Keratinocyte (primary cell): ENCODE data around the gene SH3PXD2A. TPM values are rescaled to one million over a fixed set of nuclear protein-coding genes. Genes with fewer than 3 reads are reported as not detected.

Source experiments
- DNase-seq: peaks from one replicate; pipeline ENCODE4 v3.0.0-alpha.2; 2011; ENCODE audit warnings: low read depth, missing footprints, low spot score
- FAIRE-seq: peaks from 2 replicates; lab custom pipeline; 2011; peaks lifted over from hg19 to GRCh38; lab: Jason Lieb, UNC
- H2AFZ ChIP-seq: 2 replicates; pipeline ENCODE4 v1.6.0; 2012; ENCODE audit warnings: low read length, control low read depth, inconsistent platforms; ENCODE audit not compliant: control insufficient read depth
- H3K27ac ChIP-seq: 2 replicates; pipeline ENCODE4 v1.5.1; 2011; ENCODE audit warnings: low read length; ENCODE audit not compliant: control insufficient read depth, insufficient read depth
- H3K27me3 ChIP-seq: 3 replicates; pipeline ENCODE4 v1.6.0; 2011; ENCODE audit warnings: low read length; ENCODE audit not compliant: control insufficient read depth, insufficient read depth; ENCODE audit errors: extremely low read depth
- H3K36me3 ChIP-seq, 2 experiments: 2 replicates in 1 of 2; 3 replicates in 1 of 2; pipeline ENCODE4 v1.5.1; 2011; ENCODE audit warnings: low read length in 2 of 2, mild to moderate bottlenecking in 1 of 2; ENCODE audit not compliant: control insufficient read depth in 2 of 2, insufficient read depth in 2 of 2; ENCODE audit errors: extremely low read depth in 1 of 2
- H3K4me1 ChIP-seq: 3 replicates; pipeline ENCODE4 v1.5.1; 2011; ENCODE audit warnings: low read length; ENCODE audit not compliant: control insufficient read depth, insufficient read depth; ENCODE audit errors: extremely low read depth
- H3K4me2 ChIP-seq: 3 replicates; pipeline ENCODE4 v1.6.0; 2011; ENCODE audit warnings: low read depth, low read length; ENCODE audit not compliant: control insufficient read depth, insufficient read depth; ENCODE audit errors: extremely low read depth
- H3K4me3 ChIP-seq, 3 experiments: fragments of 200-600 bp in 1 of 3; sonication (generic) in 1 of 3; 2 replicates in 2 of 3; 3 replicates in 1 of 3; pipeline ENCODE4 v1.5.1; 2011 to 2016; ENCODE audit warnings: low read length in 3 of 3, mild to moderate bottlenecking in 3 of 3, control low read depth in 2 of 3, inconsistent platforms in 1 of 3, low read depth in 1 of 3, mixed read lengths in 1 of 3, mixed run types in 1 of 3, moderate library complexity in 1 of 3; ENCODE audit not compliant: control insufficient read depth in 2 of 3, insufficient read depth in 2 of 3; ENCODE audit errors: extremely low read depth in 1 of 3
- H3K79me2 ChIP-seq: 2 replicates; pipeline ENCODE4 v1.6.0; 2012; ENCODE audit warnings: low read length; ENCODE audit not compliant: control insufficient read depth, insufficient read depth
- H3K9ac ChIP-seq: 3 replicates; pipeline ENCODE4 v1.6.0; 2011; ENCODE audit warnings: low read length; ENCODE audit not compliant: control insufficient read depth, insufficient read depth; ENCODE audit errors: extremely low read depth
- H3K9me1 ChIP-seq: 3 replicates; pipeline ENCODE4 v1.6.0; 2011; ENCODE audit warnings: low read length; ENCODE audit not compliant: control insufficient read depth, insufficient read depth; ENCODE audit errors: extremely low read depth
- H3K9me3 ChIP-seq: 2 replicates; pipeline ENCODE4 v1.5.1; 2012; ENCODE audit warnings: low read depth, low read length; ENCODE audit not compliant: control insufficient read depth
- H4K20me1 ChIP-seq: 3 replicates; pipeline ENCODE4 v1.6.0; 2011; ENCODE audit warnings: low read length; ENCODE audit not compliant: control insufficient read depth, insufficient read depth; ENCODE audit errors: extremely low read depth
- CTCF ChIP-seq, 3 experiments: IDR thresholded peaks in 1 of 3; conservative IDR thresholded peaks in 1 of 3; optimal IDR thresholded peaks in 1 of 3; 2 replicates in 2 of 3; 3 replicates in 1 of 3; pipeline versions ENCODE3 to v1.5.1; 2011; ENCODE audit warnings: low read length in 3 of 3, mild to moderate bottlenecking in 3 of 3, moderate library complexity in 2 of 3, control low read depth in 1 of 3, inconsistent platforms in 1 of 3; ENCODE audit not compliant: insufficient read depth in 2 of 3; ENCODE audit errors: extremely low read depth in 1 of 3
- EZH2 ChIP-seq: IDR thresholded peaks from one replicate; pipeline ENCODE4 v1.6.1; 2012; ENCODE audit warnings: inconsistent platforms, mild to moderate bottlenecking, low read length, moderate library complexity
- dilution Hi-C: fragments of 300-500 bp; cut with MboI; formaldehyde crosslinking; loops from one replicate; pipeline ENCODE4 v1.7.0; 2020; ENCODE audit warnings: low sequenced_read_pairs; ENCODE audit not compliant: extremely low pct_ligation_motif_present
- polyA plus RNA-seq, 5 experiments: library from polyadenylated mRNA; depleted of rRNA in 3 of 5; stranded (reverse) in 3 of 5; stranded (forward) in 1 of 5; unstranded in 1 of 5; fragments of >200 nt; gene quantifications; 1 replicate in 1 of 5; 2 replicates in 3 of 5; 3 replicates in 1 of 5; pipeline versions ENCODE4 v1.2.1 to v1.2.3, GENCODE V29; 2011 to 2012; ENCODE audit warnings: missing spikeins in 2 of 5, low read depth in 1 of 5, low replicate concordance in 1 of 5

SH3PXD2A gene
- polyA plus RNA-seq, 1 donor (not counting 4 experiments of a cell fraction or from before 2014, with no cell fraction given) = 33.9 TPM

- DNase-seq = peak; percentile 99
- H2AFZ ChIP-seq = no peak overlapping the region
- no peaks in the 10 kb centered on the region for H3K9me3 ChIP-seq
- H3K36me3 ChIP-seq = no peaks in the 10 kb centered on the region
- peak overlapping the region in 2 of 3 experiments; percentile 39 to 62 for H3K4me3 ChIP-seq
- H3K27ac ChIP-seq = peak overlapping the region; percentile 100
- H3K4me1 ChIP-seq = peaks cover 58% of the 10 kb centered on the region
- dilution Hi-C loops = no loop called here
- H3K9me1 ChIP-seq = no peaks in the 10 kb centered on the region
- H4K20me1 ChIP-seq = no peaks in the 10 kb centered on the region
- H3K27me3 ChIP-seq = no peaks in the 10 kb centered on the region
- peak overlapping the region; percentile 97 for H3K9ac ChIP-seq
- TF ChIP-seq EZH2 = no peak
- TF ChIP-seq CTCF (optimal IDR thresholded peaks at IDR 0.05 in 1 of 3, IDR thresholded peaks at IDR 0.05 in 1 of 3, conservative IDR thresholded peaks at IDR 0.05 in 1 of 3; ENCODE audit: extremely low read depth in 1 of 3, insufficient read depth in 2 of 3, low read length in 3 of 3) = no peak
- no peaks in the 10 kb centered on the region for H3K79me2 ChIP-seq
- peak overlapping the region; percentile 96 for H3K4me2 ChIP-seq
- peak; percentile 100 for FAIRE-seq
Measured at GRCh38 chr10:103872137-103872931, 17.0 kb upstream of the SH3PXD2A start.

- no peaks in the 10 kb centered on the region for H4K20me1 ChIP-seq
- no peak for TF ChIP-seq EZH2
- TF ChIP-seq CTCF (optimal IDR thresholded peaks at IDR 0.05 in 1 of 3, IDR thresholded peaks at IDR 0.05 in 1 of 3, conservative IDR thresholded peaks at IDR 0.05 in 1 of 3; ENCODE audit: extremely low read depth in 1 of 3, insufficient read depth in 2 of 3, low read length in 3 of 3) = no peak
- dilution Hi-C loops = no loop called here
- DNase-seq = no peak
- peak overlapping the region; percentile 100 for H3K27ac ChIP-seq
- no peak overlapping the region for H2AFZ ChIP-seq
- H3K27me3 ChIP-seq = no peaks in the 10 kb centered on the region
- peak overlapping the region; percentile 96 for H3K4me2 ChIP-seq
- no peaks in the 10 kb centered on the region for H3K9me3 ChIP-seq
- peak overlapping the region; percentile 5 to 18 (median 16) for H3K4me3 ChIP-seq
- H3K9ac ChIP-seq = peak overlapping the region; percentile 97
- H3K79me2 ChIP-seq = no peaks in the 10 kb centered on the region
- H3K9me1 ChIP-seq = no peaks in the 10 kb centered on the region
- no peaks in the 10 kb centered on the region for H3K36me3 ChIP-seq
- FAIRE-seq = no peak
- H3K4me1 ChIP-seq = peaks cover 58% of the 10 kb centered on the region
Measured at GRCh38 chr10:103871006-103871405, 15.6 kb upstream of the SH3PXD2A start.
